NCI-H1092 (cell line): ENCODE measurements around the gene ASIC3.
"Not testable (repeated sequence)": the region's sequence is repeated elsewhere in the genome, so short reads cannot be mapped to it uniquely, and the experiment has no call there.

ENCODE experiments used
- DNase-seq: peaks from one replicate; lab custom pipeline; 2025; lab: John Stamatoyannopoulos, UW

ASIC3 gene

GRCh38 chr7:151032936-151033863 lies 15.1 kb upstream of the ASIC3 start:
- no peak for DNase-seq

- DNase-seq: no peak
Measured at GRCh38 chr7:151033864-151034249, 14.5 kb upstream of the ASIC3 start.

- DNase-seq: no peak
Measured at GRCh38 chr7:151034312-151035025, 13.9 kb upstream of the ASIC3 start.

GRCh38 chr7:151035026-151035717 lies 13.2 kb upstream of the ASIC3 start:
- no peak for DNase-seq

GRCh38 chr7:151035902-151036301 lies 12.4 kb upstream of the ASIC3 start:
- DNase-seq: no peak

- DNase-seq: no peak
Measured at GRCh38 chr7:151038951-151039849, 9.1 kb upstream of the ASIC3 start.

DNA sequence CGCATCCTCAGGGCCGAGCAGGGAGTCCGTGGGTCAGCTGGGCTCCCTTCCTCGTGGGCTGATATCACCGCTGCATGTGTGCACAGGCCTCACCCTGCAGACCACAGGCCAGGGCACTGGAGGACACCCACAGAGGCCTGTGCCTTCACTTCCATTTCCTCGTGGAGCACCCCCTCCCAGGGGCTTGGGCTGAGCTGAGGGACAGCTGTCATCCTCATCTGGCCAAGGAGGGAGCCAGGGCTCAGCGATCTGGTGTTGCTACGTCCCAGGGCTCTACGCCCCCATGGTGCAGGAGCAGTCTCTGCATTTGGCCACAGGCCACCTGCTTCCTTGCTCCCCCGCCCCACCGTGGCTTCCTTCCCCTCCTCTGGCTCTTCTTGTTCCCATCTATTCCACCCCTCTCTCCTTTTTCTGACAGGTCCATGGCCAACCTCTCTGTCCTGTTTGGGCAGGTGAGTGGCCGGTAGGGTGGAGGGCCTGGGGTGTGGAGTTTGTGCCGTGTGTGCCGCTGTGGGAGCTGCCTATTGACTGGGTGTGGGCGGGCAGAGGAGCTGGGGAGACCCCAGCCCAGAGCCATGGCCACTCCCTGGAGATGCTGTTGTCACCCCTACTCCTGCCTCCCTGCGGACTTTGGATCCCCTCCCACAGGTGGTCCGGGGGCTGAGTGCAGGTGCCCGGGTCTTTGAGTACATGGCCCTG lies 8.3 kb upstream of the ASIC3 start:
- DNase-seq: no peak

GRCh38 chr7:151040616-151041375 lies 7.5 kb upstream of the ASIC3 start:
- no peak for DNase-seq

GRCh38 chr7:151043449-151043848 lies 4.9 kb upstream of the ASIC3 start:
- not testable (repeated sequence) for DNase-seq

GRCh38 chr7:151043959-151044358 lies 4.4 kb upstream of the ASIC3 start:
- DNase-seq: no peak

DNA sequence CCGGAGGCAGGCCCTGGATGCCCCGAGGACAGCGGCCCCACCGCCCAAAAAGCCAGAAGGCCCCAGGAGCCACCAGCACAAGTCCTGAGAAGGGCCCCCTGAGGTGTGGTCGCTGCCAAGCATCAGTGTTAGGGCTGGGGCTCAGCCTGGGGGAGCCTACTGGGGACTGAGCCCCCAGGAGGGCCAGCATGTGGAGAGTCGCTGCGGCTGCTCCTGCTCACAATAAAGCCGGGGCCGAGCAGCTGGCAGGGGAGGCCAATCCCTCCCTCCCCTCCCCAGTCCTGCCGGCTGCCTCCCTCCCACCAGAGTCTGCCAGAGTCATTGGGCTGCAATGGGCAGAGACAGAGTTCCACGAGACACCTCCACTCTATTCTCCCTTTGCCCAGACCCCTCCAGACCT lies 3.1 kb upstream of the ASIC3 start:
- no peak for DNase-seq

GRCh38 chr7:151045967-151046366 lies 2.4 kb upstream of the ASIC3 start:
- DNase-seq: no peak

- no peak for DNase-seq
Measured at GRCh38 chr7:151046603-151047573, 1.4 kb upstream of the ASIC3 start.

GRCh38 chr7:151048911-151049463 lies 656 bp downstream of the ASIC3 start:
- no peak for DNase-seq

- DNase-seq: no peak
Measured at GRCh38 chr7:151051108-151051507, 2.8 kb downstream of the ASIC3 start.

GRCh38 chr7:151053096-151053495 lies 4.8 kb downstream of the ASIC3 start:
- no peak for DNase-seq

DNA sequence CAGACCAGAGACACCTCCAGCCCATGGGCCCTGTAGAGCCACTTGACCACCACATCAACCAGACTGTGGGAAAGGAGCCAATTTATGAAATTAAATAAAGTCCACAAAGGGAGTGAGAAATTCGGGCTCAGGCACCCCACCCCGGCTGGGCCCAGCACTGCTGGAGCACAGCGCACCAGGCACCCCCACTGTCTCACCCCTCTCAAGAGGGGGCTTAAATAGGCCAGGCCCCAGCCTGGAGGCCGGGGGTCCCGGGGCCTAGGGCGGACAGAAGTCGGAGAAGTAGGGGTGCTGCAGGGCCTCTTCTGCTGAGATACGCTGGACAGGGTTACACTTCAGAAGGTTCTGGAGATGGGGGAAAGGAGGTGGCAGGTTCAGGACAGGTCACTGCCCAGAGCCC lies 5.4 kb downstream of the ASIC3 start:
- DNase-seq: no peak

DNA sequence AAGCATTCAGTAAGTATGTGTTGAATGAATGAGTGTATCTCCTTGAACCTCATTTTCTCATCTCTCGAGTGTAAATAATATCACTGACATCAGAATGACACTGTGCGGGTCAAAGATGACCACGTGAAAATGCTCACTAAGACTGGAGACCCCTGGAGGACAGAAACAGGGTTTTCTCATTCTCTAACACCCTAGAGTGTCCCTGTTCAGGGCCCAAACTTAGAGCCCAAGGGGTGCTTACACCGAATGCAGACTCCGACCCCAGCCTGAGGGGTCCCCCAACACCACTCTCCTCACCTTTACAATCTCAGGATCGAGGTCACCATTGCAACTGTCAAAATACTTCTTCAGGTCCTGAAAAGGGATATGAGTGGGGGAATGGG lies 7.9 kb downstream of the ASIC3 start:
- DNase-seq: no peak
